A549 (cell line): ENCODE results near the gene CD300C.

Experiments used
- CBX2 ChIP-seq: fragments of 200-600 bp; sonication (generic); IDR thresholded peaks from 2 replicates; pipeline ENCODE4 v1.6.1; 2016; ENCODE audit warnings: low read depth, mild to moderate bottlenecking, borderline replicate concordance
- EP300 ChIP-seq, 2 experiments: fragments of >200 bp; sonication (Bioruptor Twin); formaldehyde crosslinking; IDR thresholded peaks; 2 replicates in 1 of 2; 3 replicates in 1 of 2; pipeline ENCODE4 v1.6.1; 2016 to 2017
- NR3C1 ChIP-seq: fragments of >200 bp; sonication (Bioruptor Twin); formaldehyde crosslinking; IDR thresholded peaks from 3 replicates; pipeline ENCODE4 v1.6.1; 2017
- POLR2A ChIP-seq: IDR thresholded peaks from 2 replicates; pipeline ENCODE4 v1.6.1; 2012; ENCODE audit warnings: mild to moderate bottlenecking, low read length
- POLR2AphosphoS2 ChIP-seq: conservative IDR thresholded peaks from 2 replicates; pipeline ENCODE4 v1.6.1; 2012; ENCODE audit warnings: low read length, improper control_type of control experiment, inconsistent platforms
- TF ChIP-seq, protein P1 (sequence below): fragments of >200 bp; sonication (Bioruptor Twin); formaldehyde crosslinking; IDR thresholded peaks from 3 replicates; pipeline ENCODE4 v1.5.1; 2016
- TF ChIP-seq, protein P2 (sequence below): fragments of 200-600 bp; sonication (generic); IDR thresholded peaks from 2 replicates; pipeline ENCODE4 v1.6.1; 2016; ENCODE audit warnings: antibody characterized with exemption, mild to moderate bottlenecking, moderate library complexity

DNA sequence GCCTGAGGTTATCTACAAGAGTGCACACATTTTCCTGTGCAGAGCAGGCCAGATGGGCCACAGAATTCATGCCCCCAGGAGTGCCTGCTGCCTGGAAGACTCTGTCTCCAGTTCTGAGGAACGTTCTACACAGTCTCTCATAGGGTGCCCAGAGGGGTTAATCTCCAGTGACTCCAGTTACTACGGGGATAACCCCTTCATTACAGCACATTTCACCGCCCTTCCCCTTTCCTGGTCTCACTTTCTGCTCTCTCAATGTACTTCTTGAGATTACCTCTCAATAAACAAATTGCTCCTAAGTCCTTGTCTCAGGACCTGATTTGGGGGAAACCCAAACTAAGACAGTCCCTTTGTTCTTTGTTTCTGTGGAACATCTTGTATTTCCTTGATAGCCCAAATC, 15.7 kb upstream of the CD300C start:
- TF ChIP-seq, protein P1, sequence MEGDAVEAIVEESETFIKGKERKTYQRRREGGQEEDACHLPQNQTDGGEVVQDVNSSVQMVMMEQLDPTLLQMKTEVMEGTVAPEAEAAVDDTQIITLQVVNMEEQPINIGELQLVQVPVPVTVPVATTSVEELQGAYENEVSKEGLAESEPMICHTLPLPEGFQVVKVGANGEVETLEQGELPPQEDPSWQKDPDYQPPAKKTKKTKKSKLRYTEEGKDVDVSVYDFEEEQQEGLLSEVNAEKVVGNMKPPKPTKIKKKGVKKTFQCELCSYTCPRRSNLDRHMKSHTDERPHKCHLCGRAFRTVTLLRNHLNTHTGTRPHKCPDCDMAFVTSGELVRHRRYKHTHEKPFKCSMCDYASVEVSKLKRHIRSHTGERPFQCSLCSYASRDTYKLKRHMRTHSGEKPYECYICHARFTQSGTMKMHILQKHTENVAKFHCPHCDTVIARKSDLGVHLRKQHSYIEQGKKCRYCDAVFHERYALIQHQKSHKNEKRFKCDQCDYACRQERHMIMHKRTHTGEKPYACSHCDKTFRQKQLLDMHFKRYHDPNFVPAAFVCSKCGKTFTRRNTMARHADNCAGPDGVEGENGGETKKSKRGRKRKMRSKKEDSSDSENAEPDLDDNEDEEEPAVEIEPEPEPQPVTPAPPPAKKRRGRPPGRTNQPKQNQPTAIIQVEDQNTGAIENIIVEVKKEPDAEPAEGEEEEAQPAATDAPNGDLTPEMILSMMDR = no peak
- TF ChIP-seq POLR2A (no peak), CBX2 (no peak), EP300 (IDR thresholded peaks at IDR 0.05) (no peak), NR3C1 (no peak), POLR2AphosphoS2 (no peak)
- TF ChIP-seq, protein P2, sequence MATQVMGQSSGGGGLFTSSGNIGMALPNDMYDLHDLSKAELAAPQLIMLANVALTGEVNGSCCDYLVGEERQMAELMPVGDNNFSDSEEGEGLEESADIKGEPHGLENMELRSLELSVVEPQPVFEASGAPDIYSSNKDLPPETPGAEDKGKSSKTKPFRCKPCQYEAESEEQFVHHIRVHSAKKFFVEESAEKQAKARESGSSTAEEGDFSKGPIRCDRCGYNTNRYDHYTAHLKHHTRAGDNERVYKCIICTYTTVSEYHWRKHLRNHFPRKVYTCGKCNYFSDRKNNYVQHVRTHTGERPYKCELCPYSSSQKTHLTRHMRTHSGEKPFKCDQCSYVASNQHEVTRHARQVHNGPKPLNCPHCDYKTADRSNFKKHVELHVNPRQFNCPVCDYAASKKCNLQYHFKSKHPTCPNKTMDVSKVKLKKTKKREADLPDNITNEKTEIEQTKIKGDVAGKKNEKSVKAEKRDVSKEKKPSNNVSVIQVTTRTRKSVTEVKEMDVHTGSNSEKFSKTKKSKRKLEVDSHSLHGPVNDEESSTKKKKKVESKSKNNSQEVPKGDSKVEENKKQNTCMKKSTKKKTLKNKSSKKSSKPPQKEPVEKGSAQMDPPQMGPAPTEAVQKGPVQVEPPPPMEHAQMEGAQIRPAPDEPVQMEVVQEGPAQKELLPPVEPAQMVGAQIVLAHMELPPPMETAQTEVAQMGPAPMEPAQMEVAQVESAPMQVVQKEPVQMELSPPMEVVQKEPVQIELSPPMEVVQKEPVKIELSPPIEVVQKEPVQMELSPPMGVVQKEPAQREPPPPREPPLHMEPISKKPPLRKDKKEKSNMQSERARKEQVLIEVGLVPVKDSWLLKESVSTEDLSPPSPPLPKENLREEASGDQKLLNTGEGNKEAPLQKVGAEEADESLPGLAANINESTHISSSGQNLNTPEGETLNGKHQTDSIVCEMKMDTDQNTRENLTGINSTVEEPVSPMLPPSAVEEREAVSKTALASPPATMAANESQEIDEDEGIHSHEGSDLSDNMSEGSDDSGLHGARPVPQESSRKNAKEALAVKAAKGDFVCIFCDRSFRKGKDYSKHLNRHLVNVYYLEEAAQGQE = no peak
